Urinary bladder (tissue), 4 donors: ENCODE data around the gene PRDM11. TPM values are rescaled to one million over a fixed set of nuclear protein-coding genes. Genes with fewer than 3 reads are reported as not detected.
"Not testable (repeated sequence)": the region's sequence is repeated elsewhere in the genome, so short reads cannot be mapped to it uniquely, and the experiment has no call there.

ENCODE experiments used
- DNase-seq: peaks from one replicate; pipeline ENCODE4 v3.0.0-alpha.2; 2015; ENCODE audit errors: extremely low spot score
- H3K27ac ChIP-seq: one replicate; pipeline ENCODE4 v1.5.1; 2013; ENCODE audit warnings: low read depth, mild to moderate bottlenecking, moderate library complexity
- H3K36me3 ChIP-seq: one replicate; pipeline ENCODE4 v1.6.1; 2013; ENCODE audit warnings: mild to moderate bottlenecking, moderate library complexity; ENCODE audit not compliant: insufficient read depth
- H3K4me1 ChIP-seq: one replicate; pipeline ENCODE4 v1.6.1; 2013; ENCODE audit warnings: mild to moderate bottlenecking, moderate library complexity; ENCODE audit not compliant: insufficient read depth
- H3K4me3 ChIP-seq: one replicate; pipeline ENCODE4 v1.5.1; 2013; ENCODE audit warnings: low read depth, low read length
- WGBS: extraction: QIAGEN DNeasy Blood & Tissue Kit; methylation state at CpG from one replicate; pipeline ENCODE4 v1.1.7; 2013; 5-methylcytosine and 5-hydroxymethylcytosine counted together
- polyA plus RNA-seq: library from polyadenylated mRNA; stranded (reverse); fragments of 200-250 nt; gene quantifications from one replicate; pipeline ENCODE4 v1.2.3, GENCODE V29; 2013
- total RNA-seq: library from RNA; depleted of rRNA; stranded (reverse); fragments of >200 nt; gene quantifications from one replicate; pipeline ENCODE4 v1.2.3, GENCODE V29; 2014
- donor health status: healthy with polysubstance abuse.
- donor health status: healthy.

PRDM11 gene
- total and polyA plus RNA-seq, 2 donors: 13.7 to 17.2 TPM

DNA sequence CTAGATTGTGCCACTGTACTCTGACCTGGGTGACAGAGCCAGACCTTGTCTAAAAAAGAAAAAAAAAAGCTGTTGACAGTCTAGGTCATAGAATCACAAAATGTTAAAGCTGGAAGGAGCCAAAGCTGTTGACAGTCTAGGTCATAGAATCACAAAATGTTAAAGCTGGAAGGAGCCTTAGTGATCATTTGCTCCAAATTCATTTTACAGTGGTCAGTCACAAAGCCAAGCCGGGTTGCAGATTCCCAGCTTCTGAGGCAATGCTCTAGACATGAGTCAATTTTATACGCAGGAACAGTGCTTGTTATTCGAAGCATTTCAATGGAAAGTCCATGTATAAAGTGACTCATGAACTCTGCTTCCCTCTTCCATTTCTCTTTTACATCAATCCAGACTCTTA lies 92.3 kb downstream of the PRDM11 start:
- Histone ChIP-seq H3K27ac (no peak overlapping the region), H3K4me3 (no peak overlapping the region), H3K4me1 (no peaks in the 10 kb centered on the region), H3K36me3 (no peaks in the 10 kb centered on the region)
- 58% methylated on average over 3 of the region's 3 CpGs for whole genome bisulfite sequencing
- no peak for DNase-seq

DNA sequence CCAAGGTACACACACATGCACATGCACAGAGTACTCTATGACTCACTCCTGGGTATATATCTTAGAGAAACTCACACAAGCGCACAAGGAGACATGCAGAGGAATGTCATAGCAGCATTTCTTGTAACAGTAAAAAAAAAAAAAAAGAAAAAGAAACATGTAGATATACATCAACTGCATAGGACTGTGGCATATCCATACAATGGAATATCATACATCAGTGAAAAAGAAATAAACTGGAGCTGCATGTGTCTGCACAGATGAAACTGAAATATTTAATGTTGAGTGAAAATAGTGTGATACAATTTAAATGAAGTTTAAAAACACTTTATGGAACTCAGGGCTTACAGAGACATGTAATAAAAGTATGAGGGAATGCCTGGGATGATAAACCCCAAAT lies 93.3 kb downstream of the PRDM11 start:
- WGBS: 98% methylated on average over 1 of the region's 1 CpG
- H3K36me3 ChIP-seq: no peaks in the 10 kb centered on the region
- H3K4me3 ChIP-seq: no peak overlapping the region
- no peak overlapping the region for H3K27ac ChIP-seq
- no peak for DNase-seq
- H3K4me1 ChIP-seq: no peaks in the 10 kb centered on the region

DNA sequence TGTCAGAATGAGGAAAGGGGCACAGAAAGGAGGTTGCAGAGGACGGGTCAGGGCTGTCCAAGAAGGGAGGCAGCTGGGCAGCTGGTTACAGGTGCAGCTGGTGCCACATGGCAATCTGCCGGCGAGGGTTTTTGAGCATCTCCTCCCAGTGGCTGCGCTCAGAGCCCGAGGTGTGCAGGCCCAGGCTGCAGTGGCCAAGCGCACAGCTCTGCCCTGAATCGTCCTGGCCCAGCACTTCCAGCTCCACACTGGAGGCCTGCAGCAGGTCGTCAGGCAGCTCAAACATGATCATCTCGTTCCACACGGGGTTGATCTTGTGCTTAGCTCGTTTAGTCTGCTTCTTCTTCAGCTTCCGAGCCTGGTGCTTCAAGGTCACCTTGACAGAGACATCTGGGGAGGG lies 97.5 kb downstream of the PRDM11 start:
- 87% methylated on average over 12 of the region's 12 CpGs for WGBS
- Histone ChIP-seq H3K4me1 (no peaks in the 10 kb centered on the region), H3K27ac (no peak overlapping the region), H3K4me3 (no peak overlapping the region), H3K36me3 (no peaks in the 10 kb centered on the region)
- no peak for DNase-seq

DNA sequence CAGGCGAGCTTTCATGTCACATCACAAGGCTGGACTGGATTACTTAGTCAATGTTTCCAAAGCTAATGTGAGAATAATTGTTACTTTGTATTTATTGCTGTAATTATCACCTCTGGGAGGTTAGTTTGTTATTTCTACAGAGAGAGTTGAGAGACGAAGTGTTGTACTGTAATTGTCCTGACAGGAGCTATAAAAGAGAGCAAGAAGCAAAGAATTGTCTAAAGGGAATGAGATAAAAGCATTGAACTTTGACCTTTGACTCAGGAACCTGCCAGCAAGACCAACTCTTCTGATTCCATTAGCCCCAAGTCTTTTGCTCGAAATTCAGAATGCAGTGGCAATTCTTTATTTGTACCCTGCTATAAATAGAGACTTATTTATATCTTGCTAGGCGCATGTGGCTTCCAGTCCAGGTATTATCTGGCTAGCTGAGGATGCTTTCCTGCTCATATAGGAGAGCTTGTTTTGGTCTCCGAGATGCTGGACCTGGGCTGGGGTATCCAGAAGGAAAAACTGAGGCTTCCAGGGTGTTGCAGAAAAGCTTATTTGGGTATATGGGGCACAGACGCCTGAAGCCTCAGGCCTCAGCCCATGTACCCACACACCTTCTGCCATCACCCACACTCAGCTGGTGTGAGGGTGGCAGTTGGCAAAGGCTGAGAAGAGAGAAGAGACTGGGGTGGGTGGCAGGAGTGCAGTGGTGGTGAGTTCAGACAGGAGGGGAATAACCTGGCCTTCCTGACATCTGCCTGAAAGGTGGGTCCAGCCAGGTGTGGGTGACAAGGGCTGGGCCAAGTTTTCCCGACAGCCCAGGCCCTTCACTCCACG lies 99.0 kb downstream of the PRDM11 start:
- 81% methylated on average over 8 of the region's 8 CpGs for WGBS

DNA sequence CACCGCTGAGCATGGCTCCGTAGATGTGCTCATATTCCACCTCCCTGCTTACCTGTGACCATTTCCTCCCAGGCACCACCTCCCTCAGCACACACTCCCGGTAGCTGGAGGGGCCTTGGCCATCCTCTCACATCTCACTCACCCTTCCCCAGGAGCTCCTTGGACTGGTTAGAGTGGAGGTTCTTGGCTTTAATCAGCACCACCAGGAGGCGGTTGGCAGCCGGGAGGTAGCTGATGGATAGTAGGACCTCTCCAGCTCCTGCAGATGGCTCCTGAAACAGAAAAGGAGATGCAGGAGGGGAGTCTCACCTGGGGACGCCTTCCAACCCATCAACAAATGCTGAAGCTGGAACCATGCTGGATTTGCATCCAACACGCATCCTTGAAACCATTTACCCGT lies 99.8 kb downstream of the PRDM11 start:
- WGBS: 93% methylated on average over 8 of the region's 8 CpGs
- H3K27ac ChIP-seq: no peak overlapping the region
- DNase-seq: no peak
- no peak overlapping the region for H3K4me3 ChIP-seq
- H3K36me3 ChIP-seq: no peaks in the 10 kb centered on the region
- no peaks in the 10 kb centered on the region for H3K4me1 ChIP-seq

More for the DNA sequence above, 99.0 kb downstream of the PRDM11 start:
- Histone ChIP-seq H3K4me1 (no peaks in the 10 kb centered on the region), H3K4me3 (no peak overlapping the region), H3K27ac (no peak overlapping the region), H3K36me3 (no peaks in the 10 kb centered on the region)
- no peak for DNase-seq

DNA sequence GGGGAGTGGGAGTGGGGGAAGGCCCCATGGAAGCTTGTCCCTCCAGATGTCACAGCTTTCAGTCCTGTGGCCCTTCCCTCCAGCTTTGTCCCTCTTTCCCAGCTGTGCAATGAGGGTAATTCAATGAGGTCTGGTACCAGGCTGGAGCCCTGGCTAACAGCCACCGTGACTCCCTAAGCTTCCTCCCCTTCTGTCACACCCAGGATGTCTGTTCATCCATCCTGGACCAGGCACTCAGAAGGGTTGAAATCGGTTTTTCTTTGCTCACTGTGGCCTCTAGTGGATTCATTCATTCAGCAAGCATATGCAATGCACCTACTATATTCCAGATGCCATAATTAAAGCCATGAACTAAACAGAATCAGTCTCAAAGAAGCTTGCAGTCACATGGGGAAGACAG lies 101.0 kb downstream of the PRDM11 start:
- H3K4me1 ChIP-seq: no peaks in the 10 kb centered on the region
- WGBS: 35% methylated on average over 2 of the region's 2 CpGs
- no peaks in the 10 kb centered on the region for H3K36me3 ChIP-seq
- no peak for DNase-seq
- no peak overlapping the region for H3K4me3 ChIP-seq
- H3K27ac ChIP-seq: no peak overlapping the region

DNA sequence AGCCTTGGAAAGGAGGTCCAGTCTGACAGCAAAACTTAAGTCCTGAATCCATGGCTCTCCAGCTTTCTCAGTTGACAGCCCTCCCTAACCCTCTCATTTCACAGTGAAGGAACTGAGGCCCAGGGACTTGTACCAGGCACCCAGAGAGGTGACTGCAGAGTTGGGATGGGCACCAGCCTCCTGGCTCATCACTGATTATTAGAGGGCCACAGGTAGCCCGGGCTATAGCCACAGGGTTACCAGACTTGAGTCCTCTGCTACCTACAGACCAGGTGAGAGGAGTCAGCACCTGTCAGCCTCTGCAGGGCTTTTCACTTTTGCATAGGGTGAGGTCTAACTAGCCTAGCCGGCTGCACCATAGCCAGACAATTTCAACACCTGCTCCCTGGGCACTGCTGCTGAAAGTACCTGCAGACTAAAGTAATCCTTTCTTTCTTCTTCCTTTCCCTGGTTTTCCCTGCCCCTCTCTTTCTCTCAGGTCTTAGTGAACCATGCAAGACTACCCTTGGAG lies 102.1 kb downstream of the PRDM11 start:
- H3K36me3 ChIP-seq: no peaks in the 10 kb centered on the region
- H3K27ac ChIP-seq: no peak overlapping the region
- no peak overlapping the region for H3K4me3 ChIP-seq
- no peak for DNase-seq
- no peaks in the 10 kb centered on the region for H3K4me1 ChIP-seq
- WGBS: 91% methylated on average over 2 of the region's 2 CpGs

DNA sequence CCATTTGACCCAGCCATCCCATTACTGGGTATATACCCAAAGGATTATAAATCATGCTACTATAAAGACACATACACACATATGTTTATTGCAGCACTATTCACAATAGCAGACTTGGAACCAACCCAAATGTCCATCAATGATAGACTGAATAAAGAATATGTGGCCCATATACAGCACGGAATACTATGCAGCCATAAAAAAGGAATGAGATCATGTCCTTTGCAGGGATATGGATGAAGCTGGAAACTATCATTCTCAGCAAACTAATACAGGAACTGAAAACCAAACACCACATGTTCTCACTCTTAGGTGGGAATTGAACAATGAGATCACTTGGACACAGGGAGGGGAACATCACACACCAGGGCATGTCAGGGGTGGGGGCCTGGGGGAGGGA lies 102.9 kb downstream of the PRDM11 start:
- H3K4me3 ChIP-seq, DNase-seq, H3K36me3 ChIP-seq, H3K27ac ChIP-seq, H3K4me1 ChIP-seq: not testable (repeated sequence)
- 93% methylated on average over 1 of the region's 1 CpG for WGBS

DNA sequence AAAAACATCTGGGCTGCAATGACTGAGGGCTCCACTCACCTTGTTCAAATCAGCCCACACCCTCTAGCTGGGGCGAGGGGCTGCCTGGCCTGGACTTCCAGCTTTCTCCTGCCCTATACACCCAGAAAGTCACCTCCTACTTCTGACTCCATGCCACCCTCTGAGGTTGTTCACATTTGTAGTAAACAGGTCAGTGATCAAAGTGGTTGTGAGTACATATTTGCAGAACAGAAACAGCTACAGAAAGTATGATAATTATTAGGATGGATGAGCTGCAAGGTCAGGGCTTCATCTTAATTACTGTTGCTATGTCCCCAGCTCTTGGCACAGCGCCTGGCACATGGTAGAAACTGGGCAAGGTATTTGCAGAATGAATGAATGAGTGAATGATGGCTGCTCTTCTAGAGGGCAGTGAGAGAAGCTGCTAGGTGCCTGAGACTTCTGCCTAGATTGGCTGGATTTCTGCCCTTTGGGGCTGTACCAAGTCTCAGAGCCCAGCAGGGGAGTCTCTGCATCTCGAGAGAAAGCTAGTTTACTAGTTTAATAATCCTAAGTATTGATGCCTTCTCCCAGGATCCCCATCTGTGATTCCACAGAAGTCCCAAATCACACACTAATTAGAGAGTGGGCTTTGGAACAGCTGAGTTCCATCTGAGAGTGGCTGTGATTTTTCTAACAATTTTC lies 103.7 kb downstream of the PRDM11 start:
- Histone ChIP-seq H3K4me1 (no peaks in the 10 kb centered on the region), H3K27ac (no peak overlapping the region), H3K4me3 (no peak overlapping the region), H3K36me3 (no peaks in the 10 kb centered on the region)
- DNase-seq: no peak
- 54% methylated on average over 3 of the region's 3 CpGs for WGBS

DNA sequence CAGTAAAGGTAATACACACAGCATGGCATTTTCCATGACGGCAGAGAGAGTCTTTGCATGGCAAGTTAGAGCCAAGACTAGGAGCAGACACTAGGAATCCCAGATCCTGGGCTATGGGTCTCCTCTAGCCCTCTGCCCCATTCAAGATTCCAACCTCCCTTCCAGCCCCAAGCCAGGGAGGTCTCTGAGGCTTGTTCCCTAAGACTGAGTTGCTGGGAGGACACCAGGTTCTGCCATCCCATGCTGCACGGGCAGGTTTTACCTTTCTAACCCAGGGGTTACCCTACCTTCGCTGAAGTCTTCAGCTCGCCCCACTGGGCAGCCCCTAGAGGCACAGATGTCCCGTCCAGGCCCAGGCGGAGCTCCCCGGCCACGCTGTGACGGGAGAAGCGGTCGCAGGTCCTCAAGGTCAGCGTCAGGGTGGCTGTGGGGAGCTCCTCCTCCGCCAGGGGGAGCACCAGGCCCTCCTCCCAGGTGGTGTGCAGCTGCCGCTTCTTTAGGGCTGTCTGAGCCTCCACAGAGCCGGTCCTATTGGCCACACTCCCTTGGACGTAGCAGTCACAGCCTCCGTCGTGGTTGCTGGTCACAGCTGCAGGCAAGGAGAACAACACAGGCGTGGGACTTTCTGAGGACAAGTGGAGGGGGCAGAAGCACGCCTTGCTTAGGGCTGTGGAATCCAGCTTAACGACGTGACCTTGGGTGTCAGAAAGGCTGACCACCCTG lies 105.9 kb downstream of the PRDM11 start:
- DNase-seq: no peak
- H3K4me1 ChIP-seq: no peaks in the 10 kb centered on the region
- H3K4me3 ChIP-seq: no peak overlapping the region
- no peak overlapping the region for H3K27ac ChIP-seq
- WGBS: 53% methylated on average over 22 of the region's 22 CpGs
- H3K36me3 ChIP-seq: no peaks in the 10 kb centered on the region

DNA sequence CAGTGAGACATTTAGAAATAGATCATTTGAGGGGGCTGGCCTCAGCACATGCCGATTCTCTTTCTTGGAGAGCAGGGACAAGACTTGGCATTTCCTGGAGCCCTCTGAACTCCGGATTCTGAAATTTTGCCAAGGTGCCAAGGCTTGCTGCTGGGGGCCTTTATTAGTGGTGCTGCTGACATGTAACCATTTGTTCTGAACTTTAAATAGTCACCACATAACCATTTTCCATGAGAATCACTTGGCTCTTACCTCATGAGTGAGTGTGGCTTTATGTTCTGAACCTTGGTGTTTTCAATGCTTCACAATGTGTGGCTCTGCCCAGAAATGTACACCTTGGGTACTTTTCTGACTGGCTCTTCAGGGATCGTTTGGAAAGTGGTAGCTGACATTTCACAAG lies 106.4 kb downstream of the PRDM11 start:
- WGBS: 60% methylated on average over 3 of the region's 3 CpGs
- Histone ChIP-seq H3K36me3 (no peaks in the 10 kb centered on the region), H3K27ac (no peak overlapping the region), H3K4me1 (no peaks in the 10 kb centered on the region), H3K4me3 (no peak overlapping the region)
- no peak for DNase-seq

DNA sequence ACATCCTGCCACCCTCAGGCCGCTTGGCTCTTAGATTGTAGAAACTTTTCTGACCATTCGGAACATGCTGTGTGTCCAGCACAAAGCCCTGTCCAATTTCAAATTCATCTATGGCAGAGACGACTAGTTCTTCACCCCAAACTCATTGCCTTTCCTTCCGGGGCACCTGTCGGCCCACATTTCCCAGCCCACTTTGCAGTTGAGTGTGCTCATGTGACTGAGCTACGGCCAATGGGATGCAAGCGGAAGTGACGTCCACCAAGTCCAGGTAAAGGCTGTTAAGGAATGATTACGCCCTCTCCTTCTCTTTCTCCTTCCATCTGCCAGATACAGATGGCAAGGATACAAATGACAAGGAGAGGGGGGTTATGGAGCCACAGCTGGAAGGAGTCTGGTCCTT lies 107.2 kb downstream of the PRDM11 start:
- no peaks in the 10 kb centered on the region for H3K4me1 ChIP-seq
- H3K36me3 ChIP-seq: no peaks in the 10 kb centered on the region
- H3K4me3 ChIP-seq: no peak overlapping the region
- no peak for DNase-seq
- WGBS: 84% methylated on average over 9 of the region's 9 CpGs
- no peak overlapping the region for H3K27ac ChIP-seq

DNA sequence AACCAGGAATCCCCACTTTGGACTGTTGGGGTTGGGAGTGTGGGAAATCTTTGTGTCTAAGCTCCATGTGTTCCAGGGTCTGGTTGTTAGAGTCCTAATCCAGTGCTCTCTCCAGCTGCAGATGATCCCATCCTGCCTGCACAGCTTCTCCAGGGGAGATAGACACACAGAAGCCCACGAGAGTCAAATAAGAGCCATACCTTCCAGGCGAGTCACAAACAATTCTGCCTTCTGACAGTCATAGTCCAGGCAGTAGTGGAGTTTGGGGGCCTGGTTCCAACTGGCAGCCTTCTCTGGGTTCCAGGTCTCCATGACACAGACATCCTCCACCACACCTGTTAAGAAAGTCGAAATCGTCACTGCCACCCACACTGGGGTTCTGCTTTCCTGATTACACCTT lies 107.6 kb downstream of the PRDM11 start:
- no peak overlapping the region for H3K4me3 ChIP-seq
- H3K4me1 ChIP-seq: no peaks in the 10 kb centered on the region
- H3K27ac ChIP-seq: no peak overlapping the region
- no peaks in the 10 kb centered on the region for H3K36me3 ChIP-seq
- DNase-seq: no peak
- WGBS: 80% methylated on average over 4 of the region's 4 CpGs
